Activated CD4-positive, alpha-beta T cell treated with anti-CD3 and anti-CD28 coated beads, Interleukin-2, amount 50 U/mL, for 16 hours (primary cell): ENCODE results near the gene CCDC39.
"Not testable (repeated sequence)": the region's sequence is repeated elsewhere in the genome, so short reads cannot be mapped to it uniquely, and the experiment has no call there.

Experiments
- DNase-seq: peaks from one replicate; pipeline ENCODE4 v3.0.0-alpha.2; 2020

The CCDC39 gene

GRCh38 chr3:180619723-180620122, 59.6 kb downstream of the CCDC39 start:
- no peak for DNase-seq

- not testable (repeated sequence) for DNase-seq
These were observed 60.7 kb downstream of the CCDC39 start for GRCh38 chr3:180618563-180618962.

- DNase-seq = no peak
These were observed 62.2 kb downstream of the CCDC39 start for GRCh38 chr3:180617049-180617448.

- no peak for DNase-seq
These were observed 63.3 kb downstream of the CCDC39 start for GRCh38 chr3:180615954-180616353.

GRCh38 chr3:180612364-180612763, 66.9 kb downstream of the CCDC39 start:
- no peak for DNase-seq

- DNase-seq = no peak
These were observed 68.3 kb downstream of the CCDC39 start for GRCh38 chr3:180611006-180611405.

GRCh38 chr3:180601688-180602666, 77.3 kb downstream of the CCDC39 start, which contains the start of gene TTC14:
TTC14 (plus strand) TSS chr3:180602163; CDS start chr3:180602262, 99 bp downstream.
- DNase-seq = peak; percentile 97

GRCh38 chr3:180600473-180600872, 78.8 kb downstream of the CCDC39 start:
- no peak for DNase-seq

GRCh38 chr3:180595559-180595935, 83.7 kb downstream of the CCDC39 start:
- DNase-seq = no peak

- DNase-seq = peak; percentile 6
These were observed 84.4 kb downstream of the CCDC39 start for GRCh38 chr3:180594631-180595558.

GRCh38 chr3:180593631-180594030, 85.7 kb downstream of the CCDC39 start:
- DNase-seq = not testable (repeated sequence)

GRCh38 chr3:180590396-180590795, 88.9 kb downstream of the CCDC39 start:
- DNase-seq = no peak

GRCh38 chr3:180580934-180581333, 98.4 kb downstream of the CCDC39 start:
- DNase-seq = no peak

- DNase-seq = no peak
These were observed 103.7 kb downstream of the CCDC39 start for GRCh38 chr3:180575571-180575970.

- no peak for DNase-seq
These were observed 107.3 kb downstream of the CCDC39 start for GRCh38 chr3:180571831-180572598.

- no peak for DNase-seq
These were observed 109.1 kb downstream of the CCDC39 start for GRCh38 chr3:180570238-180570637.

GRCh38 chr3:180564676-180565075, 114.6 kb downstream of the CCDC39 start:
- no peak for DNase-seq
